AG20443 (cell line): ENCODE measurements around the gene ATAD3C.
"Not testable (repeated sequence)": the region's sequence is repeated elsewhere in the genome, so short reads cannot be mapped to it uniquely, and the experiment has no call there.

Experiments used
- DNase-seq: peaks from one replicate; pipeline ENCODE4 v3.0.0; 2012; ENCODE audit warnings: low spot score, mixed read lengths

The ATAD3C gene

GRCh38 chr1:1442069-1442770 is 7.3 kb upstream of the ATAD3C start:
- no peak for DNase-seq

GRCh38 chr1:1446631-1447030 is 2.9 kb upstream of the ATAD3C start:
- not testable (repeated sequence) for DNase-seq

GRCh38 chr1:1450616-1451015 is 1.1 kb downstream of the ATAD3C start:
- DNase-seq: not testable (repeated sequence)

GRCh38 chr1:1451696-1452364 is 2.3 kb downstream of the ATAD3C start:
- DNase-seq: peak; percentile 5

GRCh38 chr1:1452365-1452739 is 2.9 kb downstream of the ATAD3C start:
- DNase-seq: not testable (repeated sequence)

GRCh38 chr1:1452882-1453281 is 3.4 kb downstream of the ATAD3C start:
- no peak for DNase-seq

GRCh38 chr1:1454286-1455056 is 5.0 kb downstream of the ATAD3C start:
- not testable (repeated sequence) for DNase-seq

GRCh38 chr1:1455366-1455884 is 5.9 kb downstream of the ATAD3C start:
- no peak for DNase-seq

GRCh38 chr1:1455934-1456333 is 6.4 kb downstream of the ATAD3C start:
- DNase-seq: not testable (repeated sequence)

GRCh38 chr1:1456683-1457255 is 7.3 kb downstream of the ATAD3C start:
- peak; percentile 2 for DNase-seq

GRCh38 chr1:1459156-1459555 is 9.7 kb downstream of the ATAD3C start:
- DNase-seq: not testable (repeated sequence)

- not testable (repeated sequence) for DNase-seq
Observed at GRCh38 chr1:1459711-1460110, 10.2 kb downstream of the ATAD3C start.

GRCh38 chr1:1460540-1461130 is 11.1 kb downstream of the ATAD3C start:
- no peak for DNase-seq

- no peak for DNase-seq
Observed at GRCh38 chr1:1461721-1462317, 12.3 kb downstream of the ATAD3C start.

- DNase-seq: peak; percentile 40
Observed at GRCh38 chr1:1462318-1462966, 13.0 kb downstream of the ATAD3C start.

GRCh38 chr1:1463312-1463711 is 13.8 kb downstream of the ATAD3C start:
- no peak for DNase-seq

GRCh38 chr1:1468196-1468985 is 18.9 kb downstream of the ATAD3C start:
- not testable (repeated sequence) for DNase-seq

GRCh38 chr1:1470626-1471388 is 21.3 kb downstream of the ATAD3C start:
- DNase-seq: no peak

GRCh38 chr1:1471389-1472052 is 22.0 kb downstream of the ATAD3C start, which contains the start of gene ATAD3B:
Gene ATAD3B, plus strand, starts transcription at chr1:1471765. Its CDS starts 120 bp downstream, at chr1:1471885.
- DNase-seq: peak; percentile 97
